Measurements from ENCODE around the gene KAZN. TPM values are rescaled to one million over a fixed set of nuclear protein-coding genes. Genes with fewer than 3 reads are reported as not detected.

The KAZN gene
- total RNA-seq, 2 experiments from 2014 or later = 0.22 to 0.55 TPM

GRCh38 chr1:15068152-15068551 lies 469.7 kb downstream of the KAZN start:
- Mint-ChIP-seq H3K27me3 (no peaks in the 10 kb centered on the region), H3K36me3 (ENCODE audit: low read depth) (no peaks in the 10 kb centered on the region), H3K27ac (no peak overlapping the region), H3K9me3 (no peaks in the 10 kb centered on the region), H3K4me1 (ENCODE audit: low read depth) (no peaks in the 10 kb centered on the region), H3K4me3 (no peak overlapping the region)
- intact Hi-C loops (cut with DNase I, micrococcal nuclease) = no loop called here
- Histone ChIP-seq H3K36me3 (ENCODE audit: insufficient read depth, low read length) (no peaks in the 10 kb centered on the region), H3K9me3 (ENCODE audit: control insufficient read depth in 1 of 2, insufficient read depth in 1 of 2, low read length in 2 of 2) (peaks cover 0 to 4% of the 10 kb centered on the region in 2 experiments), H3K4me1 (ENCODE audit: insufficient read depth, low read length) (no peaks in the 10 kb centered on the region), H3K27ac (ENCODE audit: low read depth in 1 of 2, low read length in 2 of 2) (no peak overlapping the region), H3K27me3 (ENCODE audit: control insufficient read depth in 1 of 2, insufficient read depth in 2 of 2, low read length in 2 of 2) (no peaks in the 10 kb centered on the region), H3K4me3 (ENCODE audit: low read length) (no peak overlapping the region)
- no peak for TF ChIP-seq CTCF (IDR thresholded peaks at IDR 0.05)
- ATAC-seq (ENCODE audit: poor library complexity) (no peak), DNase-seq (no peak)
- ChIA-PET CTCF (no interaction called here), POLR2A (no interaction called here)

GRCh38 chr1:15068997-15069396 lies 470.5 kb downstream of the KAZN start:
- ATAC-seq (ENCODE audit: poor library complexity) = no peak
- Mint-ChIP-seq H3K4me3 (no peak overlapping the region), H3K27ac (no peak overlapping the region), H3K4me1 (ENCODE audit: low read depth) (no peaks in the 10 kb centered on the region), H3K27me3 (no peaks in the 10 kb centered on the region), H3K36me3 (ENCODE audit: low read depth) (no peaks in the 10 kb centered on the region), H3K9me3 (no peaks in the 10 kb centered on the region)
- Histone ChIP-seq H3K4me1 (ENCODE audit: insufficient read depth, low read length) (no peaks in the 10 kb centered on the region), H3K9me3 (ENCODE audit: control insufficient read depth in 1 of 2, insufficient read depth in 1 of 2, low read length in 2 of 2) (peaks cover 0 to 4% of the 10 kb centered on the region in 2 experiments), H3K4me3 (ENCODE audit: low read length) (no peak overlapping the region), H3K36me3 (ENCODE audit: insufficient read depth, low read length) (no peaks in the 10 kb centered on the region), H3K27me3 (ENCODE audit: control insufficient read depth in 1 of 2, insufficient read depth in 2 of 2, low read length in 2 of 2) (no peaks in the 10 kb centered on the region), H3K27ac (ENCODE audit: low read depth in 1 of 2, low read length in 2 of 2) (no peak overlapping the region)
- CTCF ChIA-PET = no interaction called here
- DNase-seq = no peak
- no peak for TF ChIP-seq CTCF (IDR thresholded peaks at IDR 0.05)
- intact Hi-C loops (cut with DNase I, micrococcal nuclease) = no loop called here
- POLR2A ChIA-PET = no interaction called here

DNA sequence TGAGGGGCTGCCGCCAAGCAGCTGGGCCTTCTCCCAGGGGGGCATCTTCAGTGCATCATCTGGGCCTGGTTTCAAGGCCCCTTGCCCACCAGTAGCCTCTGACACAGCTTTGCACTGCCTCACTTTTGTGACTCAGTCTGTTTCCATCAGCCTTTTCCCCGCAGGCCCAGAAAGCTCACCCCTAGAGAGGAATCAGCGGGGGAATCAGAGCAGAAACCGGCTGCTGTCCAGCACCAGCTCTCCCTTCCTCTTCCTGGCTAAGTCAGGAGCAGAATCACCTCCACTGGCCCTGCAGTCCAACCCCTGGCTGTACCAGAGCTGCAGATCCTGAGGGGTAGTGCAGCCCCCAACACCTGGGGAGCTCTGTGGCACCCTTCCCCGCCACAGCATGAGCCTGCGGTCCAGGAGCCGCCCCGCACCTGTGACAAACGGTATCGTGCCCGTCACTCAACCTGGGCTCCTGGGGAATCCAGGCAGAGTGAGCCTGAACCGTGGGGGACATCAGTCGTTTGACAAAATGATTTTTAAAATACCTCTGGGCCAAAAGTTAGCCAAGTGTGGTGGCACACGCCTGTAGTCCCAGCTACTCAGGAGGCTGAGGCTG lies 471.8 kb downstream of the KAZN start:
- Mint-ChIP-seq H3K27me3 (no peaks in the 10 kb centered on the region), H3K36me3 (ENCODE audit: low read depth) (no peaks in the 10 kb centered on the region), H3K27ac (no peak overlapping the region), H3K9me3 (no peaks in the 10 kb centered on the region), H3K4me1 (ENCODE audit: low read depth) (no peaks in the 10 kb centered on the region), H3K4me3 (no peak overlapping the region)
- TF ChIP-seq CTCF (IDR thresholded peaks at IDR 0.05) = no peak
- intact Hi-C loops (cut with DNase I, micrococcal nuclease) = no loop called here
- no peaks in the 10 kb centered on the region for H3K4me1 ChIP-seq (ENCODE audit: insufficient read depth, low read length)
- no peaks in the 10 kb centered on the region for H3K27me3 ChIP-seq (ENCODE audit: control insufficient read depth in 1 of 2, insufficient read depth in 2 of 2, low read length in 2 of 2)
- DNase-seq (no peak), ATAC-seq (ENCODE audit: poor library complexity) (no peak)
- no peak overlapping the region for H3K4me3 ChIP-seq (ENCODE audit: low read length)
- ChIA-PET POLR2A (no interaction called here), CTCF (no interaction called here)
- H3K27ac ChIP-seq (ENCODE audit: low read depth in 1 of 2, low read length in 2 of 2) = no peak overlapping the region
- no peaks in the 10 kb centered on the region for H3K36me3 ChIP-seq (ENCODE audit: insufficient read depth, low read length)
- peaks cover 0 to 4% of the 10 kb centered on the region in 2 experiments for H3K9me3 ChIP-seq (ENCODE audit: control insufficient read depth in 1 of 2, insufficient read depth in 1 of 2, low read length in 2 of 2)

Measured in CD4-positive, alpha-beta T cell (primary cell).